Measurements from ENCODE around the gene ANKRD17. TPM values are rescaled to one million over a fixed set of nuclear protein-coding genes. Genes with fewer than 3 reads are reported as not detected.

Gene ANKRD17
- total and polyA plus RNA-seq, 2 donors (not counting 3 experiments of a cell fraction or from before 2014, with no cell fraction given) = 33.3 to 64.4 TPM

DNA sequence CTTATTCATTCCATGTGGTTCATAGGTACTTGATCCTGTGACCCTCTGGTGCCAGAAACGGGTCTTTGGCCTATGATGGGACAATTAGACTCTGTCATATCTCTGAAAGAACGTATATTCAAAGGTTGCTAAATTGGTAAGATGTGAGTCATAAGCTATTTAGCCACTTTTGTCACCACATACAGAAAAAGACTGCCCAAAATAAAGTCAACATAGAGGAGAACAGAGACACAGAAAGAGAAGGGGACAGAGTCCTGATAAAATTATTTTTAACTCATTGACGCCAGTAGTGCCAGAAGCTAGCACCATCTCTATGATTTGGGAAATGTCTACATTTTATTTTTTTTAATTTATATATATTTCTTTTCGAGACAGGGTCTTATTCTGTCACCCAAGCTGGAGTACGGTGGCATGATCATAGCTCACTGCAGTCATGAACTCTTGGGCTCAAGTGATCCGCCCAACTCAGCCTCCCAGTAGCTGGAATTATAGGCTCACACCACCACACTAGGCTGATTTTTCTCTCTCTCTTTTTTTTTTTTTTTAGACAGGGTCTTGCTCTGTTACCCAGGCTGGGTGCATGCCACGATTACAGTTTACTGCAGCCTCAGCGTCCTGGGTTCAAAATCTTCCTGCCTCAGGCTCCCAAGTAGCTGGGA, 96.9 kb downstream of the ANKRD17 start:
- CTCF ChIA-PET = interaction anchor here (1.1 to 1.4 kb wide), 2 partner anchors 79 to 95 kb away, joined by 3 to 5 read pairs; no protein-coding TSS in a partner anchor
- no peak overlapping the region for H3K4me3 ChIP-seq (replicated peaks in 1 of 3; ENCODE audit: insufficient read depth in 1 of 3, low read depth in 1 of 3, low read length in 3 of 3)
- no peaks in the 10 kb centered on the region for H3K9me3 ChIP-seq (replicated peaks; ENCODE audit: control insufficient read depth, insufficient read depth, low read length)
- H2AFZ ChIP-seq (ENCODE audit: low read depth, low read length) = no peak overlapping the region
- TF ChIP-seq GATA2 (IDR thresholded peaks at IDR 0.05; ENCODE audit: insufficient read depth, insufficient read length, low read depth, low read length) (no peak), POLR2A (IDR thresholded peaks at IDR 0.05; ENCODE audit: low read depth, low read length) (no peak), POLR2AphosphoS5 (IDR thresholded peaks at IDR 0.05; ENCODE audit: insufficient read depth, low read depth, low read length) (no peak), JUN (IDR thresholded peaks at IDR 0.05; ENCODE audit: borderline replicate concordance, insufficient read depth, insufficient read length, low read depth) (no peak), FOS (IDR thresholded peaks at IDR 0.05; ENCODE audit: borderline replicate concordance, insufficient read depth, low read length) (no peak)
- TF ChIP-seq, protein P1, sequence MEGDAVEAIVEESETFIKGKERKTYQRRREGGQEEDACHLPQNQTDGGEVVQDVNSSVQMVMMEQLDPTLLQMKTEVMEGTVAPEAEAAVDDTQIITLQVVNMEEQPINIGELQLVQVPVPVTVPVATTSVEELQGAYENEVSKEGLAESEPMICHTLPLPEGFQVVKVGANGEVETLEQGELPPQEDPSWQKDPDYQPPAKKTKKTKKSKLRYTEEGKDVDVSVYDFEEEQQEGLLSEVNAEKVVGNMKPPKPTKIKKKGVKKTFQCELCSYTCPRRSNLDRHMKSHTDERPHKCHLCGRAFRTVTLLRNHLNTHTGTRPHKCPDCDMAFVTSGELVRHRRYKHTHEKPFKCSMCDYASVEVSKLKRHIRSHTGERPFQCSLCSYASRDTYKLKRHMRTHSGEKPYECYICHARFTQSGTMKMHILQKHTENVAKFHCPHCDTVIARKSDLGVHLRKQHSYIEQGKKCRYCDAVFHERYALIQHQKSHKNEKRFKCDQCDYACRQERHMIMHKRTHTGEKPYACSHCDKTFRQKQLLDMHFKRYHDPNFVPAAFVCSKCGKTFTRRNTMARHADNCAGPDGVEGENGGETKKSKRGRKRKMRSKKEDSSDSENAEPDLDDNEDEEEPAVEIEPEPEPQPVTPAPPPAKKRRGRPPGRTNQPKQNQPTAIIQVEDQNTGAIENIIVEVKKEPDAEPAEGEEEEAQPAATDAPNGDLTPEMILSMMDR (IDR thresholded peaks at IDR 0.05; ENCODE audit: extremely low read depth in 1 of 2, insufficient read depth in 1 of 2, low read depth in 1 of 2, low read length in 2 of 2) = no peak
- no peak overlapping the region for H3K9ac ChIP-seq (replicated peaks; ENCODE audit: extremely low read depth, insufficient read depth, low read length)
- POLR2A ChIA-PET = no interaction called here
- no peak for FAIRE-seq
- H4K20me1 ChIP-seq (replicated peaks; ENCODE audit: control insufficient read depth, extremely low read depth, insufficient read depth, low read length) = no peaks in the 10 kb centered on the region
- BruUV-seq (replicated peaks) = no TSS peak
- H3K79me2 ChIP-seq (ENCODE audit: control insufficient read depth, insufficient read depth, low read length) = peaks cover 21% of the 10 kb centered on the region
- intact Hi-C loops (cut with micrococcal nuclease) = no loop called here
- H3K27ac ChIP-seq (ENCODE audit: insufficient read depth, low read depth, low read length) = no peak overlapping the region
- H3K36me3 ChIP-seq (ENCODE audit: control insufficient read depth in 2 of 2, extremely low read depth in 1 of 2, insufficient read depth in 2 of 2, low read length in 2 of 2) = peaks cover 1 to 8% of the 10 kb centered on the region in 2 experiments
- DNase-seq (ENCODE audit: low read depth, low spot score) = no peak
- no peaks in the 10 kb centered on the region for H3K27me3 ChIP-seq (ENCODE audit: control insufficient read depth in 2 of 2, insufficient read depth in 2 of 2, low read length in 2 of 2)
- dilution Hi-C loops (cut with MboI; ENCODE audit: extremely low pct_ligation_motif_present, low sequenced_read_pairs) = no loop called here
- no peaks in the 10 kb centered on the region for H3K4me1 ChIP-seq (ENCODE audit: control insufficient read depth, extremely low read depth, insufficient read depth, low read length)
- no peak overlapping the region for H3K4me2 ChIP-seq (ENCODE audit: insufficient read depth, low read length)
- H3K9me1 ChIP-seq (replicated peaks; ENCODE audit: control insufficient read depth, extremely low read depth, insufficient read depth, low read length) = no peaks in the 10 kb centered on the region
